ENCODE results near the gene PTPRD. TPM values are rescaled to one million over a fixed set of nuclear protein-coding genes. Genes with fewer than 3 reads are reported as not detected.

The PTPRD gene
- total and polyA plus RNA-seq, 2 donors (not counting 1 experiment from before 2014, with no cell fraction given): not detected

DNA sequence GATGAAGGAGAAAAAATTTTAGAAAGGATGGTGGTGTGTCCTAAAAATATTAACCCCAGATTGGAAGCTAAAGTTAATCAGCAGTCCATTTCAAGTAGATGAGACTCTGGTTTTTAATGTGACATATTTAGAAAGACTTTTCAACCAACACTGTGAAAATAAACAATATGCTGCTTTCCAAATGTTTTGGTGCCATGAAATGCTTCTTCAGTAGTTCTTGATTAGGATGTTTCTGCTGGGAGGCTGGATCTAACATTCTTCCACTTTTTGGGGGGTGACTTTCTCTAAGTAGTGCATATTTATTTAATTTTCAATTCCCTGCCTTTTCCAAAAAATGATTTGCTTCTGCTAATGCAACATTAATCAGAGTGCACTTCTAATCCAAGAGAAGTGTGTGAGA lies 2219.9 kb downstream of the PTPRD start:
- H3K79me2 ChIP-seq (ENCODE audit: control insufficient read depth, insufficient read depth, low read length): no peaks in the 10 kb centered on the region

DNA sequence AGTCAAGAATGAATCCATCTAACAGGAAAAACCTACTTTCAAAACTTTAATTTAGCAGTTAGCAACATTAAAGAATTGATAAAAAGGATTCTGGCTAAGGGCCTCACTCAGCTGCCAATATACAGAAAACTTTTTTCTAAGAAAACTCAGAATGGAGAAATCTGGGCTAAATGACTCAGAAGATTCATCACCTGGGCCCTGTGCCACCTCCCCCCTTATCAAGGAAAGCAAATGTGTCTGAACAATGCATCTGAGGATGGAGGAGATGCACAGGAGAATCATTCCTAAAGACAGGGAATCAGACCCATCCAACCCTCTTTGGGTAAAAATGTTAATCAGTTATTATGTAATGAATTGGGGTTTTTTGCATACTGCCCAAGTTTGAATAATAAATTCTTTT lies 2221.2 kb downstream of the PTPRD start:
- Histone ChIP-seq H4K20me1 (ENCODE audit: control insufficient read depth, insufficient read depth, low read length, poor library complexity, severe bottlenecking) (no peaks in the 10 kb centered on the region), H3K4me3 (ENCODE audit: control extremely low read depth in 1 of 5, extremely low read depth in 1 of 5, insufficient read depth in 1 of 5, low read depth in 2 of 5, low read length in 4 of 5) (no peak overlapping the region), H3K27me3 (replicated peaks in 1 of 4; ENCODE audit: control extremely low read depth in 1 of 4, control insufficient read depth in 3 of 4, insufficient read depth in 4 of 4, low read length in 3 of 4) (no peaks in the 10 kb centered on the region), H3K79me2 (ENCODE audit: control insufficient read depth, insufficient read depth, low read length) (no peaks in the 10 kb centered on the region), H3K4me1 (ENCODE audit: control insufficient read depth in 2 of 2, insufficient read depth in 2 of 2, low read length in 2 of 2) (no peaks in the 10 kb centered on the region), H3K9me3 (ENCODE audit: control extremely low read depth in 1 of 3, control insufficient read depth in 2 of 3, insufficient read depth in 1 of 3, low read length in 2 of 3) (no peaks in the 10 kb centered on the region), H3K27ac (ENCODE audit: low read length in 2 of 2) (no peak overlapping the region), H3K4me2 (replicated peaks; ENCODE audit: low read depth, low read length, poor library complexity, severe bottlenecking) (no peak overlapping the region), H3K36me3 (replicated peaks in 1 of 2; ENCODE audit: control extremely low read depth in 1 of 2, control insufficient read depth in 1 of 2, extremely low read depth in 1 of 2, insufficient read depth in 2 of 2, low read length in 1 of 2) (no peaks in the 10 kb centered on the region), H2AFZ (ENCODE audit: insufficient read depth, low read depth, low read length, poor library complexity, severe bottlenecking) (no peak overlapping the region), H3K9ac (ENCODE audit: low read length) (no peak overlapping the region)
- POLR2A ChIA-PET: no interaction called here
- H3K9me3 Mint-ChIP-seq (ENCODE audit: insufficient read depth): no peaks in the 10 kb centered on the region
- no peak overlapping the region for H3K27ac Mint-ChIP-seq
- CTCF ChIA-PET: no interaction called here
- no peaks in the 10 kb centered on the region for H3K27me3 Mint-ChIP-seq
- no peaks in the 10 kb centered on the region for H3K4me1 Mint-ChIP-seq
- DNase-seq (no peak), ATAC-seq (ENCODE audit: low read depth) (no peak)
- TF ChIP-seq, protein P1, sequence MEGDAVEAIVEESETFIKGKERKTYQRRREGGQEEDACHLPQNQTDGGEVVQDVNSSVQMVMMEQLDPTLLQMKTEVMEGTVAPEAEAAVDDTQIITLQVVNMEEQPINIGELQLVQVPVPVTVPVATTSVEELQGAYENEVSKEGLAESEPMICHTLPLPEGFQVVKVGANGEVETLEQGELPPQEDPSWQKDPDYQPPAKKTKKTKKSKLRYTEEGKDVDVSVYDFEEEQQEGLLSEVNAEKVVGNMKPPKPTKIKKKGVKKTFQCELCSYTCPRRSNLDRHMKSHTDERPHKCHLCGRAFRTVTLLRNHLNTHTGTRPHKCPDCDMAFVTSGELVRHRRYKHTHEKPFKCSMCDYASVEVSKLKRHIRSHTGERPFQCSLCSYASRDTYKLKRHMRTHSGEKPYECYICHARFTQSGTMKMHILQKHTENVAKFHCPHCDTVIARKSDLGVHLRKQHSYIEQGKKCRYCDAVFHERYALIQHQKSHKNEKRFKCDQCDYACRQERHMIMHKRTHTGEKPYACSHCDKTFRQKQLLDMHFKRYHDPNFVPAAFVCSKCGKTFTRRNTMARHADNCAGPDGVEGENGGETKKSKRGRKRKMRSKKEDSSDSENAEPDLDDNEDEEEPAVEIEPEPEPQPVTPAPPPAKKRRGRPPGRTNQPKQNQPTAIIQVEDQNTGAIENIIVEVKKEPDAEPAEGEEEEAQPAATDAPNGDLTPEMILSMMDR (IDR thresholded peaks at IDR 0.05): no peak
- no peak for TF ChIP-seq EZH2 (IDR thresholded peaks at IDR 0.05; ENCODE audit: borderline replicate concordance, insufficient read depth, low read depth, low read length, poor library complexity, severe bottlenecking)
- intact Hi-C loops (cut with micrococcal nuclease): no loop called here
- no peak overlapping the region for H3K4me3 Mint-ChIP-seq

More for the DNA sequence above, 2219.9 kb downstream of the PTPRD start:
- no peak overlapping the region for H3K27ac Mint-ChIP-seq
- no peaks in the 10 kb centered on the region for H3K4me1 ChIP-seq (ENCODE audit: control insufficient read depth in 2 of 2, insufficient read depth in 2 of 2, low read length in 2 of 2)
- CTCF ChIA-PET: no interaction called here
- intact Hi-C loops (cut with micrococcal nuclease): no loop called here
- ATAC-seq (ENCODE audit: low read depth) (no peak), DNase-seq (no peak)
- H3K27me3 ChIP-seq (replicated peaks in 1 of 4; ENCODE audit: control extremely low read depth in 1 of 4, control insufficient read depth in 3 of 4, insufficient read depth in 4 of 4, low read length in 3 of 4): no peaks in the 10 kb centered on the region
- no peak overlapping the region for H3K4me3 ChIP-seq (ENCODE audit: control extremely low read depth in 1 of 5, extremely low read depth in 1 of 5, insufficient read depth in 1 of 5, low read depth in 2 of 5, low read length in 4 of 5)
- no peaks in the 10 kb centered on the region for H3K9me3 ChIP-seq (ENCODE audit: control extremely low read depth in 1 of 3, control insufficient read depth in 2 of 3, insufficient read depth in 1 of 3, low read length in 2 of 3)
- no peaks in the 10 kb centered on the region for H3K9me3 Mint-ChIP-seq (ENCODE audit: insufficient read depth)
- no peak overlapping the region for H3K4me2 ChIP-seq (replicated peaks; ENCODE audit: low read depth, low read length, poor library complexity, severe bottlenecking)
- POLR2A ChIA-PET: no interaction called here
- no peak overlapping the region for H3K9ac ChIP-seq (ENCODE audit: low read length)
- H3K4me3 Mint-ChIP-seq: no peak overlapping the region
- no peaks in the 10 kb centered on the region for H3K36me3 ChIP-seq (replicated peaks in 1 of 2; ENCODE audit: control extremely low read depth in 1 of 2, control insufficient read depth in 1 of 2, extremely low read depth in 1 of 2, insufficient read depth in 2 of 2, low read length in 1 of 2)
- H3K4me1 Mint-ChIP-seq: no peaks in the 10 kb centered on the region
- no peak overlapping the region for H3K27ac ChIP-seq (ENCODE audit: low read length in 2 of 2)
- no peaks in the 10 kb centered on the region for H3K27me3 Mint-ChIP-seq
- TF ChIP-seq EZH2 (IDR thresholded peaks at IDR 0.05; ENCODE audit: borderline replicate concordance, insufficient read depth, low read depth, low read length, poor library complexity, severe bottlenecking): no peak
- TF ChIP-seq, protein P1 (IDR thresholded peaks at IDR 0.05): no peak
- no peaks in the 10 kb centered on the region for H4K20me1 ChIP-seq (ENCODE audit: control insufficient read depth, insufficient read depth, low read length, poor library complexity, severe bottlenecking)
- no peak overlapping the region for H2AFZ ChIP-seq (ENCODE audit: insufficient read depth, low read depth, low read length, poor library complexity, severe bottlenecking)

Measured in B cell (primary cell).